HepG2 (cell line): ENCODE results near the gene RNF8. TPM values are rescaled to one million over a fixed set of nuclear protein-coding genes. Genes with fewer than 3 reads are reported as not detected.

ENCODE experiments used
- EZH2 ChIP-seq: conservative IDR thresholded peaks from 2 replicates; pipeline ENCODE4 v1.6.1; 2012; ENCODE audit warnings: mild to moderate bottlenecking, low read depth, low read length, moderate library complexity
- FOXA3 ChIP-seq: IDR thresholded peaks from 2 replicates; pipeline ENCODE4 v1.6.1; 2016; ENCODE audit warnings: missing genetic modification reagents, missing compliant biosample characterization
- HDAC6 ChIP-seq: fragments of 200-600 bp; sonication (generic); IDR thresholded peaks from 2 replicates; pipeline ENCODE4 v1.7.0; 2017; ENCODE audit warnings: mild to moderate bottlenecking, antibody characterized with exemption, low read length, low read depth
- ISX ChIP-seq: sonication (generic); formaldehyde crosslinking; conservative IDR thresholded peaks from 2 replicates; pipeline ENCODE4 v1.5.0; 2020; ENCODE audit warnings: missing genetic modification reagents
- MAFF ChIP-seq: IDR thresholded peaks from 2 replicates; pipeline ENCODE4 v1.6.1; 2011; ENCODE audit warnings: low read depth, low read length, improper control_type of control experiment
- NFIC ChIP-seq: IDR thresholded peaks from 2 replicates; pipeline ENCODE4 v1.6.1; 2012; ENCODE audit warnings: mild to moderate bottlenecking, low read length, inconsistent platforms
- NFKB2 ChIP-seq: sonication (generic); formaldehyde crosslinking; IDR thresholded peaks from 2 replicates; pipeline ENCODE4 v1.4.0; 2020; ENCODE audit warnings: missing genetic modification reagents, borderline replicate concordance
- PAF1 ChIP-seq: IDR thresholded peaks from 2 replicates; pipeline ENCODE4 v1.6.1; 2016; ENCODE audit warnings: missing genetic modification reagents, missing compliant biosample characterization
- PITX1 ChIP-seq: sonication (generic); formaldehyde crosslinking; IDR thresholded peaks from 2 replicates; pipeline ENCODE4 v1.5.1; 2020; ENCODE audit warnings: mild to moderate bottlenecking, missing genetic modification reagents
- PRPF4 ChIP-seq: fragments of 200-400 bp; formaldehyde crosslinking; IDR thresholded peaks from 2 replicates; pipeline ENCODE4 v1.6.1; 2016; ENCODE audit warnings: low read length, low read depth; ENCODE audit not compliant: poor library complexity, severe bottlenecking
- SRY ChIP-seq: sonication (generic); formaldehyde crosslinking; IDR thresholded peaks from 2 replicates; pipeline ENCODE4 v1.8.0; 2022; ENCODE audit warnings: mild to moderate bottlenecking, missing genetic modification reagents
- SYNCRIP ChIP-seq: fragments of 200-400 bp; formaldehyde crosslinking; IDR thresholded peaks from 2 replicates; pipeline ENCODE4 v1.6.1; 2018; ENCODE audit warnings: mild to moderate bottlenecking, low read depth, low read length; ENCODE audit not compliant: insufficient read depth
- XBP1 ChIP-seq: sonication (generic); formaldehyde crosslinking; IDR thresholded peaks from 2 replicates; pipeline ENCODE4 v1.5.0; 2020; ENCODE audit warnings: missing genetic modification reagents
- ZMYM4 ChIP-seq: sonication (generic); formaldehyde crosslinking; IDR thresholded peaks from 2 replicates; pipeline ENCODE4 v1.8.1; 2023; ENCODE audit warnings: mild to moderate bottlenecking, missing genetic modification reagents
- ZNF83 ChIP-seq: sonication (generic); formaldehyde crosslinking; IDR thresholded peaks from 2 replicates; pipeline ENCODE4 v1.4.0; 2020; ENCODE audit warnings: missing genetic modification reagents, mild to moderate bottlenecking, borderline replicate concordance
- polyA plus RNA-seq, 8 experiments: library from polyadenylated mRNA; depleted of rRNA in 3 of 8; stranded (reverse) in 7 of 8; unstranded in 1 of 8; fragments of >200 nt; fragmentation: Illumina TruSeq in 4 of 8; extraction: Trizol in 4 of 8; gene quantifications; 2 replicates each; pipeline versions ENCODE4 v1.2.1 to v1.2.3, GENCODE V29; 2011 to 2016; ENCODE audit warnings: low read depth in 4 of 8, missing spikeins in 1 of 8, mixed read lengths in 1 of 8; ENCODE audit not compliant: insufficient read depth in 1 of 8
- total RNA-seq, 5 experiments: library from RNA; depleted of rRNA; stranded (reverse); fragments of >200 nt; fragmentation: Illumina TruSeq; extraction: Trizol; gene quantifications; 2 replicates each; pipeline ENCODE4 v1.2.3, GENCODE V29; 2016; ENCODE audit warnings: low read depth in 1 of 5
- TF ChIP-seq, protein P1 (sequence below): sonication (generic); formaldehyde crosslinking; IDR thresholded peaks from 2 replicates; pipeline ENCODE4 v1.4.0; 2020; ENCODE audit warnings: missing genetic modification reagents, borderline replicate concordance
- TF ChIP-seq, protein P2 (sequence below): sonication (generic); formaldehyde crosslinking; conservative IDR thresholded peaks from 2 replicates; pipeline ENCODE4 v1.4.0; 2020; ENCODE audit warnings: mild to moderate bottlenecking, missing genetic modification reagents, moderate library complexity
- TF ChIP-seq, protein P3 (sequence below): sonication (generic); formaldehyde crosslinking; IDR thresholded peaks from 2 replicates; pipeline ENCODE4 v1.4.0; 2020; ENCODE audit warnings: missing genetic modification reagents
- TF ChIP-seq, protein P4 (sequence below): IDR thresholded peaks from 2 replicates; pipeline ENCODE4 v1.6.1; 2016; ENCODE audit warnings: control low read depth

RNF8 gene
- total and polyA plus RNA-seq, 2 of the 13 experiments (the other 11 are each of a cell fraction or from before 2014, with no cell fraction given) = 21.8 to 47.6 TPM

GRCh38 chr6:37353761-37354525 lies at the start of gene RNF8 (continued):
- TF ChIP-seq, protein P1, sequence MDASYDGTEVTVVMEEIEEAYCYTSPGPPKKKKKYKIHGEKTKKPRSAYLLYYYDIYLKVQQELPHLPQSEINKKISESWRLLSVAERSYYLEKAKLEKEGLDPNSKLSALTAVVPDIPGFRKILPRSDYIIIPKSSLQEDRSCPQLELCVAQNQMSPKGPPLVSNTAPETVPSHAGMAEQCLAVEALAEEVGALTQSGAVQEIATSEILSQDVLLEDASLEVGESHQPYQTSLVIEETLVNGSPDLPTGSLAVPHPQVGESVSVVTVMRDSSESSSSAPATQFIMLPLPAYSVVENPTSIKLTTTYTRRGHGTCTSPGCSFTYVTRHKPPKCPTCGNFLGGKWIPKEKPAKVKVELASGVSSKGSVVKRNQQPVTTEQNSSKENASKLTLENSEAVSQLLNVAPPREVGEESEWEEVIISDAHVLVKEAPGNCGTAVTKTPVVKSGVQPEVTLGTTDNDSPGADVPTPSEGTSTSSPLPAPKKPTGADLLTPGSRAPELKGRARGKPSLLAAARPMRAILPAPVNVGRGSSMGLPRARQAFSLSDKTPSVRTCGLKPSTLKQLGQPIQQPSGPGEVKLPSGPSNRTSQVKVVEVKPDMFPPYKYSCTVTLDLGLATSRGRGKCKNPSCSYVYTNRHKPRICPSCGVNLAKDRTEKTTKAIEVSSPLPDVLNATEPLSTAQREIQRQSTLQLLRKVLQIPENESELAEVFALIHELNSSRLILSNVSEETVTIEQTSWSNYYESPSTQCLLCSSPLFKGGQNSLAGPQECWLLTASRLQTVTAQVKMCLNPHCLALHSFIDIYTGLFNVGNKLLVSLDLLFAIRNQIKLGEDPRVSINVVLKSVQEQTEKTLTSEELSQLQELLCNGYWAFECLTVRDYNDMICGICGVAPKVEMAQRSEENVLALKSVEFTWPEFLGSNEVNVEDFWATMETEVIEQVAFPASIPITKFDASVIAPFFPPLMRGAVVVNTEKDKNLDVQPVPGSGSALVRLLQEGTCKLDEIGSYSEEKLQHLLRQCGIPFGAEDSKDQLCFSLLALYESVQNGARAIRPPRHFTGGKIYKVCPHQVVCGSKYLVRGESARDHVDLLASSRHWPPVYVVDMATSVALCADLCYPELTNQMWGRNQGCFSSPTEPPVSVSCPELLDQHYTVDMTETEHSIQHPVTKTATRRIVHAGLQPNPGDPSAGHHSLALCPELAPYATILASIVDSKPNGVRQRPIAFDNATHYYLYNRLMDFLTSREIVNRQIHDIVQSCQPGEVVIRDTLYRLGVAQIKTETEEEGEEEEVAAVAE (CRISPR knock-in tag) = peak; percentile 68; the same call in 1 of the 2 replicates
- TF ChIP-seq XBP1 (CRISPR knock-in tag) (0 out of 2 replicates have a peak, but pooled peaks have one; percentile 25), NFIC (no peak), NFKB2 (CRISPR knock-in tag) (peak; percentile 71; the same call in 1 of the 2 replicates), HDAC6 (no peak), PITX1 (peak; percentile 45; the same call in 1 of the 2 replicates), SRY (CRISPR knock-in tag) (peak; percentile 87; the same call in 1 of the 2 replicates), MAFF (peak; percentile 3; the same call in 1 of the 2 replicates), ZMYM4 (CRISPR knock-in tag) (peak; percentile 68; the same call in 1 of the 2 replicates), ISX (CRISPR knock-in tag) (no peak; the same call in 1 of the 2 replicates), ZNF83 (CRISPR knock-in tag) (0 out of 2 replicates have a peak, but pooled peaks have one; percentile 46), PAF1 (no peak), EZH2 (no peak), SYNCRIP (no peak), PRPF4 (no peak), FOXA3 (CRISPR knock-in tag) (no peak)
- TF ChIP-seq, protein P2, sequence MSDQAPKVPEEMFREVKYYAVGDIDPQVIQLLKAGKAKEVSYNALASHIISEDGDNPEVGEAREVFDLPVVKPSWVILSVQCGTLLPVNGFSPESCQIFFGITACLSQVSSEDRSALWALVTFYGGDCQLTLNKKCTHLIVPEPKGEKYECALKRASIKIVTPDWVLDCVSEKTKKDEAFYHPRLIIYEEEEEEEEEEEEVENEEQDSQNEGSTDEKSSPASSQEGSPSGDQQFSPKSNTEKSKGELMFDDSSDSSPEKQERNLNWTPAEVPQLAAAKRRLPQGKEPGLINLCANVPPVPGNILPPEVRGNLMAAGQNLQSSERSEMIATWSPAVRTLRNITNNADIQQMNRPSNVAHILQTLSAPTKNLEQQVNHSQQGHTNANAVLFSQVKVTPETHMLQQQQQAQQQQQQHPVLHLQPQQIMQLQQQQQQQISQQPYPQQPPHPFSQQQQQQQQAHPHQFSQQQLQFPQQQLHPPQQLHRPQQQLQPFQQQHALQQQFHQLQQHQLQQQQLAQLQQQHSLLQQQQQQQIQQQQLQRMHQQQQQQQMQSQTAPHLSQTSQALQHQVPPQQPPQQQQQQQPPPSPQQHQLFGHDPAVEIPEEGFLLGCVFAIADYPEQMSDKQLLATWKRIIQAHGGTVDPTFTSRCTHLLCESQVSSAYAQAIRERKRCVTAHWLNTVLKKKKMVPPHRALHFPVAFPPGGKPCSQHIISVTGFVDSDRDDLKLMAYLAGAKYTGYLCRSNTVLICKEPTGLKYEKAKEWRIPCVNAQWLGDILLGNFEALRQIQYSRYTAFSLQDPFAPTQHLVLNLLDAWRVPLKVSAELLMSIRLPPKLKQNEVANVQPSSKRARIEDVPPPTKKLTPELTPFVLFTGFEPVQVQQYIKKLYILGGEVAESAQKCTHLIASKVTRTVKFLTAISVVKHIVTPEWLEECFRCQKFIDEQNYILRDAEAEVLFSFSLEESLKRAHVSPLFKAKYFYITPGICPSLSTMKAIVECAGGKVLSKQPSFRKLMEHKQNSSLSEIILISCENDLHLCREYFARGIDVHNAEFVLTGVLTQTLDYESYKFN (CRISPR knock-in tag) = peak; percentile 9; the same call in 1 of the 2 replicates
- TF ChIP-seq, protein P3, sequence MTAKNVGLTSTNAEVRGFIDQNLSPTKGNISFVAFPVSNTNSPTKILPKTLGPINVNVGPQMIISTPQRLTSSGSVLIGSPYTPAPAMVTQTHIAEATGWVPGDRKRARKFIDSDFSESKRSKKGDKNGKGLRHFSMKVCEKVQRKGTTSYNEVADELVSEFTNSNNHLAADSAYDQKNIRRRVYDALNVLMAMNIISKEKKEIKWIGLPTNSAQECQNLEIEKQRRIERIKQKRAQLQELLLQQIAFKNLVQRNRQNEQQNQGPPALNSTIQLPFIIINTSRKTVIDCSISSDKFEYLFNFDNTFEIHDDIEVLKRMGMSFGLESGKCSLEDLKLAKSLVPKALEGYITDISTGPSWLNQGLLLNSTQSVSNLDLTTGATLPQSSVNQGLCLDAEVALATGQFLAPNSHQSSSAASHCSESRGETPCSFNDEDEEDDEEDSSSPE (CRISPR knock-in tag) = peak; percentile 88
- TF ChIP-seq, protein P4, sequence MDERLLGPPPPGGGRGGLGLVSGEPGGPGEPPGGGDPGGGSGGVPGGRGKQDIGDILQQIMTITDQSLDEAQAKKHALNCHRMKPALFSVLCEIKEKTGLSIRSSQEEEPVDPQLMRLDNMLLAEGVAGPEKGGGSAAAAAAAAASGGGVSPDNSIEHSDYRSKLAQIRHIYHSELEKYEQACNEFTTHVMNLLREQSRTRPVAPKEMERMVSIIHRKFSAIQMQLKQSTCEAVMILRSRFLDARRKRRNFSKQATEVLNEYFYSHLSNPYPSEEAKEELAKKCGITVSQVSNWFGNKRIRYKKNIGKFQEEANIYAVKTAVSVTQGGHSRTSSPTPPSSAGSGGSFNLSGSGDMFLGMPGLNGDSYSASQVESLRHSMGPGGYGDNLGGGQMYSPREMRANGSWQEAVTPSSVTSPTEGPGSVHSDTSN = no peak
